Astrocyte (in vitro differentiated cells and primary cell): ENCODE data around the gene ELF5. TPM values are rescaled to one million over a fixed set of nuclear protein-coding genes. Genes with fewer than 3 reads are reported as not detected.

Experiments used
- DNase-seq: peaks from one replicate; pipeline ENCODE4 v3.0.0-alpha.2; 2010; ENCODE audit warnings: low read depth
- FAIRE-seq: peaks from 2 replicates; lab custom pipeline; 2011; peaks lifted over from hg19 to GRCh38; lab: Jason Lieb, UNC
- H2AFZ ChIP-seq: 2 replicates; pipeline ENCODE4 v1.6.0; 2012; ENCODE audit warnings: low read depth, low read length, inconsistent platforms
- H3K27ac ChIP-seq: 2 replicates; pipeline ENCODE4 v1.5.1; 2011; ENCODE audit warnings: low read depth, low read length, inconsistent platforms
- H3K27me3 ChIP-seq: 2 replicates; pipeline ENCODE4 v1.6.0; 2011; ENCODE audit warnings: low read length, inconsistent platforms; ENCODE audit not compliant: insufficient read depth
- H3K36me3 ChIP-seq: 2 replicates; pipeline ENCODE4 v1.5.1; 2011; ENCODE audit warnings: low read length, inconsistent platforms; ENCODE audit not compliant: insufficient read depth
- H3K4me1 ChIP-seq: 2 replicates; pipeline ENCODE4 v1.5.1; 2011; ENCODE audit warnings: low read length, inconsistent platforms; ENCODE audit not compliant: insufficient read depth
- H3K4me2 ChIP-seq: 2 replicates; pipeline ENCODE4 v1.6.0; 2012; ENCODE audit warnings: low read length, inconsistent platforms
- H3K4me3 ChIP-seq: 2 replicates; pipeline ENCODE4 v1.5.1; 2011; ENCODE audit warnings: low read depth, mild to moderate bottlenecking, low read length, inconsistent platforms; ENCODE audit not compliant: insufficient read depth
- H3K79me2 ChIP-seq: 2 replicates; pipeline ENCODE4 v1.6.0; 2012; ENCODE audit warnings: mild to moderate bottlenecking, low read length, inconsistent platforms; ENCODE audit not compliant: insufficient read depth
- H3K9ac ChIP-seq: 2 replicates; pipeline ENCODE4 v1.6.0; 2012; ENCODE audit warnings: mild to moderate bottlenecking, low read length, inconsistent platforms
- H3K9me3 ChIP-seq: 2 replicates; pipeline ENCODE4 v1.5.1; 2012; ENCODE audit warnings: low read depth, mild to moderate bottlenecking, low read length, inconsistent platforms; ENCODE audit not compliant: insufficient read depth
- H4K20me1 ChIP-seq: 2 replicates; pipeline ENCODE4 v1.6.0; 2012; ENCODE audit warnings: low read length, inconsistent platforms; ENCODE audit not compliant: insufficient read depth
- H3K27ac Mint-ChIP-seq: one replicate; pipeline ENCODE4 v1.8.0; 2021; ENCODE audit warnings: mild to moderate bottlenecking, mixed read lengths; ENCODE audit not compliant: unreplicated experiment
- H3K27me3 Mint-ChIP-seq: one replicate; pipeline ENCODE4 v1.8.0; 2021; ENCODE audit warnings: low read depth, mixed read lengths; ENCODE audit not compliant: unreplicated experiment
- H3K36me3 Mint-ChIP-seq: one replicate; pipeline ENCODE4 v1.8.0; 2021; ENCODE audit warnings: low read depth, mixed read lengths; ENCODE audit not compliant: unreplicated experiment
- H3K4me1 Mint-ChIP-seq: one replicate; pipeline ENCODE4 v1.8.0; 2021; ENCODE audit warnings: low read depth, mixed read lengths; ENCODE audit not compliant: unreplicated experiment
- H3K4me3 Mint-ChIP-seq: one replicate; pipeline ENCODE4 v1.8.0; 2021; ENCODE audit warnings: mild to moderate bottlenecking, moderate library complexity, mixed read lengths; ENCODE audit not compliant: unreplicated experiment
- H3K9me3 Mint-ChIP-seq: one replicate; pipeline ENCODE4 v1.8.0; 2021; ENCODE audit warnings: mild to moderate bottlenecking, mixed read lengths; ENCODE audit not compliant: unreplicated experiment
- CTCF ChIP-seq: IDR thresholded peaks from 2 replicates; pipeline ENCODE4 v1.5.1; 2011; ENCODE audit warnings: low read depth, mild to moderate bottlenecking, inconsistent platforms, low read length, moderate library complexity; ENCODE audit not compliant: insufficient read depth
- EZH2 ChIP-seq: IDR thresholded peaks from 2 replicates; pipeline ENCODE4 v1.6.1; 2012; ENCODE audit warnings: mild to moderate bottlenecking, low read length, inconsistent platforms; ENCODE audit not compliant: insufficient read depth
- total RNA-seq: library from RNA; stranded (reverse); gene quantifications from 2 replicates; pipeline ENCODE4 v1.2.1, GENCODE V29; 2021

ELF5 gene
- total RNA-seq, 1 donor from 2014 or later: not detected

DNA sequence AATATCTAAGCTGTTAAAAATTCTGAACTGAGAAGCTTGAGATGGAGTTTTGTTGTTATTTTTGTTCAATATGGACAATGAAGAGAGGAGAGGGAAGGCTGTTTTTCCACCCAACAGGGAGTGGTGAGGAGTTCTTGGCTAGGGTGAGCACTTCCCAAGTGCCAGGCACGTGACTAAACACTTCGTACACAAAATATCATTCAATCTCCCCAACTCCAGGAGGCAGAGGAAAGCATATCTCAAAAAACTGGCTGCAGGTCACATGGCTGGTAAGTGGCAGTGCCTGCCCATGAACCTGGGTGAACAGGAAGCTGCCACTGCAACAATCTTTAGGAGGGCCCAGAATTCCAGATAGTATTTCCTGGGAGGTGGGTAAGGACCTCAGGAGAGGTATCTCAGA lies 11.6 kb downstream of the ELF5 start:
- H3K4me2 ChIP-seq: peak overlapping the region; percentile 68
- DNase-seq (no peak), FAIRE-seq (no peak)
- Mint-ChIP-seq H3K27me3 (peaks cover 16% of the 10 kb centered on the region), H3K36me3 (no peaks in the 10 kb centered on the region), H3K27ac (peak overlapping the region; percentile 88), H3K4me3 (no peak overlapping the region), H3K9me3 (no peaks in the 10 kb centered on the region), H3K4me1 (peaks cover 16% of the 10 kb centered on the region)
- peaks cover 25% of the 10 kb centered on the region for H3K4me1 ChIP-seq
- H3K4me3 ChIP-seq: no peak overlapping the region
- H3K79me2 ChIP-seq: no peaks in the 10 kb centered on the region
- no peaks in the 10 kb centered on the region for H3K36me3 ChIP-seq
- H3K27ac ChIP-seq: peak overlapping the region; percentile 78
- H3K27me3 ChIP-seq: no peaks in the 10 kb centered on the region
- TF ChIP-seq CTCF: no peak
- TF ChIP-seq EZH2: no peak
- peak overlapping the region; percentile 28 for H2AFZ ChIP-seq
- no peaks in the 10 kb centered on the region for H3K9me3 ChIP-seq
- H3K9ac ChIP-seq: peak overlapping the region; percentile 35
- no peaks in the 10 kb centered on the region for H4K20me1 ChIP-seq

DNA sequence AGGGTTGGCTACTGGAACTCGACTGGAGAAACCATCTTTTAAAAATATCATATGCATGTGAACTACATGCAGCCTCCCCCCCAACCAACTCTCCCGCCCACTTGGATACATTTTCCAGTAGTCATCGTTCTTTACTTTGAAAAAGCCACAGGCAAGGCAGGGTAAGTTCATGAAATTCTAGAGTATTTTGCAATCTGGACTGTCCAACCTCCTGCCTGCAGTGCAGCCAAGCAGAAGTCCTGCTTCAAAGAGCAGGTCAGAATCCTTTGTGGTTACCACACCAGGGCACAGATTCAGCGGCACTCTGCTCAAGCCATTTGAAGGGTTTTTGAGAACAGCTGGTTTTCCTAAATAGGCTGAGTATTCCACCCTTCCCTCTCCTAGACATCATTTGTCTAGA lies 12.1 kb downstream of the ELF5 start:
- Histone ChIP-seq H3K4me2 (peak overlapping the region; percentile 68), H3K9ac (peak overlapping the region; percentile 35)

More for the DNA sequence above, 12.1 kb downstream of the ELF5 start:
- H3K4me3 Mint-ChIP-seq: no peak overlapping the region
- peaks cover 16% of the 10 kb centered on the region for H3K4me1 Mint-ChIP-seq
- Histone ChIP-seq H3K27me3 (no peaks in the 10 kb centered on the region), H3K27ac (peak overlapping the region; percentile 78), H3K36me3 (no peaks in the 10 kb centered on the region), H4K20me1 (no peaks in the 10 kb centered on the region), H3K4me1 (peaks cover 25% of the 10 kb centered on the region), H3K9me3 (no peaks in the 10 kb centered on the region), H3K4me3 (no peak overlapping the region), H3K79me2 (no peaks in the 10 kb centered on the region), H2AFZ (no peak overlapping the region)
- FAIRE-seq: peak; percentile 71
- H3K27me3 Mint-ChIP-seq: peaks cover 16% of the 10 kb centered on the region
- TF ChIP-seq EZH2: no peak
- TF ChIP-seq CTCF: no peak
- H3K27ac Mint-ChIP-seq: peak overlapping the region; percentile 88
- H3K36me3 Mint-ChIP-seq: no peaks in the 10 kb centered on the region
- H3K9me3 Mint-ChIP-seq: no peaks in the 10 kb centered on the region
- peak; percentile 97 for DNase-seq
